ENCODE results near the gene GTF2A1.
A peak's percentile ranks its signal among the peaks of the same experiment; 100 is the strongest.
"Not testable (repeated sequence)": the region's sequence is repeated elsewhere in the genome, so short reads cannot be mapped to it uniquely, and the experiment has no call there.

The GTF2A1 gene

DNA sequence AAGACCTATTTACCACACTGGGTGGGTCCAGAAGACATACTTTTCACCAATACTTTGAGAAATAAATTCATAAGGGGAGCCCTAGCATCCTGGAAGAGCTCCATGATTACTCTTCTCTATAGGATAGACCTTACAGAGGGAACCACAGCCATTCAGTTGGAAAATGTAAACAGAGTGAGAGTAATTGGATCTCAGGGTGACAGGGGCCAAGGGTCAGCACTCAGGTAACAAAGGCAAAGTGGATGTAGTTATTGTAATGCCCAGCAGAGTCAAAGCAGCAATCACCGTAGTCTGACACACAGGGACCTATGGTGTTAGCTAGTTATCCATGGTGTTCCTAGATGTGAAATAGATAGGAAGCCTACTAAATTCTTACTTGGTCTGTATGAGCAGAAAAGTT, 10.8 kb upstream of the GTF2A1 start:
- no peak for DNase-seq (ENCODE audit: low read depth)

GRCh38 chr14:81224222-81224621, 3.5 kb upstream of the GTF2A1 start:
- no peak for DNase-seq (ENCODE audit: low read depth)

DNA sequence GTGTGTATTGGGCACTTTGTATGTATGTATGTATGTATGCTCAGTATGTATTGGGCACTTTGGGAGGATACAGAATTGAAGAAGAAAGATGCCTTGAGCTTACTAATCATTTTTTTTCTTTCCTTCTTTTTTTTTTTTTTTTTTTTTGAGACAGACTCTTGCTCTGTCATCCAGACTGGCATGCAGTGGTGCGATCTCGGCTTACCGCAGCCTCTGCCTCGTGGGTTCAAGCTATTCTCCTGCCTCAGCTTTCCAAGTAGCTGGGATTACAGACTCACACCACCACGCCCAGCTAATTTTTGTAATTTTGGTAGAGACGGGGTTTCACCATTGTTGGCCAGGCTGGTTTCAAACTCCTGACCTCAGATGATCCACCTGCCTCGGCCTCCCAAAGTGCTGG, 3.0 kb upstream of the GTF2A1 start:
- DNase-seq (ENCODE audit: low read depth): not testable (repeated sequence)

DNA sequence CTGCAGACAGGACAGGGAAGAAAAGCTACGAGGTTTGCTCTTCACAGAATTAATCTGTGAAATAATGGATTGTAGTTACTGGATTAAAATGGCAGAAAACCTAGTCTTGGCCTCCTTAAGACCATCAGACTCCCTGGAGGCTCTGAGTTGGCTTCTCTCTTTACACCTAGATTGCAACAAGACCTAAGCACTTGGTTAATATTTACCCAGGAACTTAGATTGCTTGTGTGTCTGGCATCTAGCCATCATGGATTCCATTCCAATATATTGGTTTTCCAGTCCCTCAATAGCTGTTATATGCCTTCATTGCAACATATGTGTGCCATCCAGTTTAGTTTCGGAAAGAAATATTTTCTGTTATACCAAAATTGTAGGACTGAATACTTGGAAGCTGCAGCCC, 1.9 kb upstream of the GTF2A1 start:
- DNase-seq (ENCODE audit: low read depth): no peak

DNA sequence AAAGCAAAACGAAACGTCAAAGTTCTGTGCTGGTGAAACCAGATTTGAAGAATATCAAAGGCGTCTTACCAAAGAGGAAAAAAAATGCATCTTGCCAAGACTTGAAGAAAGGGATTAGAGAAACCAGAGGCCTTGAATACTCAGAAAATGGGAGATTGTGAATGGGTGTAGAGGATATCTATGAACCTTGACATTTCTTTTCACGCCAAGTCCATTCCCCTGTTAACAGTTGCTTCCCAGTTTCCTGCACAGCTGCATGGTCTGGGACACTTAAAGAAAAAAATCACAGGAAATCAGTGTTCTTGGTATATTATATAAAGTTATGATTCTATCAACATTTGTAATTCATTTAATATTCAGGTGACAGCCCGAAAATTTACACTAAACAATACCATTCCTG, 1.4 kb upstream of the GTF2A1 start:
- DNase-seq (ENCODE audit: low read depth): no peak

DNA sequence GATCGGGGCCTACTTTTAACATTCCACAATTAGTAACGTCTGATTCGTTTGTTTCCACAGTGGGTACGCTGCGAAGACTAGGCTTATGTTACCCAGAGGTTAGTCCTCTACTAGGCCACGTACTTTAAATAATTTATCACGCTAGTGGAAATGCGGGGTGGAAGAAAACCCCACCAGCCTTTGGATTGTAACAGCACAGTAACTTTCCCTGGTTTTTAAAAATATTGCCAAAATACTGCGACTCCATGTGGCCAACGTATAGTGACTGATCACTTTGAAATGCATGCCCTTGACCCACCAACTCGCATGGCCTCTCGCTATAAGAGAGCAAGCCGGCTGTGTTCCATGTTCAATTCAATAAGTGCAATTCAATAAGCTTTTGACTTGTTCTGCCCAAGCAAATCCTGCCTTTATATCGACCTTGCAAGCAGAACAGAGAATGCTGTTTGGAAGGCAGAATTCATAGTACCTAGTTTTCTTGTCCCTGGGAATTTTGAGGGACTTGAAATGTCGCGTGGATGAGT, 882 bp upstream of the GTF2A1 start:
- DNase-seq (ENCODE audit: low read depth): no peak

GRCh38 chr14:81220580-81220829, 254 bp downstream of the GTF2A1 start:
- DNase-seq (ENCODE audit: low read depth): no peak

GRCh38 chr14:81219759-81220579, 790 bp downstream of the GTF2A1 start:
- no peak for DNase-seq (ENCODE audit: low read depth)

DNA sequence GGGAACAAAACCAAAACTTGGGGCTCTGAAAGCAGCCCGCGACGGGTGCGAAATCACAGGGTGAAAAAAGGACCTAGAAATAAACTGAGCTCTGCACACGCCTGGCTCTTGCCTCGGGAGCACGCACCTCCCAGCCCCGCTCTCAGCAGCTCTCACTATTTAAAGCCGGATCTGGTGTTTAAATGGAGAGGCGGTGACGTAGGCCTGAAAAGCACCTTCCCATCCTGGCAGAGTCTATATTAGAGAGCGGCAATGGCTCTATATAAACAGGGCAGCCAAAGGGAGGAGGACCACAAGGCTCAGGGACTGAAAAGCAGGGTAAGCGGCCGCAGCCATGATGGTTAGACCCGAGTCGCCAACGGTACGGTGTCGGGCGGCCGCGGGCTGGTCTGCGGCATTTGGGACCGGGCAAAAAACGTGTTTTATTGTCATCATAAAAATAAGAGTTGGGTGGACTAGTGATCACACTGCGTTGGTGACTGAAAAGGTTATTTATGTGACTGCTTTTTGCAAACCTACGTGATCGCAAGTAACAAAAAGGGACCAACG, 1.5 kb downstream of the GTF2A1 start:
- DNase-seq (ENCODE audit: low read depth): peak; percentile 90

- no peak for DNase-seq (ENCODE audit: low read depth)
Measured at GRCh38 chr14:81211844-81212243, 8.9 kb downstream of the GTF2A1 start.

- no peak for DNase-seq (ENCODE audit: low read depth)
Measured at GRCh38 chr14:81209167-81209836, 11.5 kb downstream of the GTF2A1 start.

GRCh38 chr14:81208489-81208888, 12.3 kb downstream of the GTF2A1 start:
- DNase-seq (ENCODE audit: low read depth): no peak

- DNase-seq (ENCODE audit: low read depth): no peak
Measured at GRCh38 chr14:81206115-81206514, 14.6 kb downstream of the GTF2A1 start.

GRCh38 chr14:81205639-81206038, 15.1 kb downstream of the GTF2A1 start:
- DNase-seq (ENCODE audit: low read depth): no peak

- DNase-seq (ENCODE audit: low read depth): no peak
Measured at GRCh38 chr14:81200054-81200453, 20.7 kb downstream of the GTF2A1 start.

- no peak for DNase-seq (ENCODE audit: low read depth)
Measured at GRCh38 chr14:81199084-81199483, 21.7 kb downstream of the GTF2A1 start.

DNA sequence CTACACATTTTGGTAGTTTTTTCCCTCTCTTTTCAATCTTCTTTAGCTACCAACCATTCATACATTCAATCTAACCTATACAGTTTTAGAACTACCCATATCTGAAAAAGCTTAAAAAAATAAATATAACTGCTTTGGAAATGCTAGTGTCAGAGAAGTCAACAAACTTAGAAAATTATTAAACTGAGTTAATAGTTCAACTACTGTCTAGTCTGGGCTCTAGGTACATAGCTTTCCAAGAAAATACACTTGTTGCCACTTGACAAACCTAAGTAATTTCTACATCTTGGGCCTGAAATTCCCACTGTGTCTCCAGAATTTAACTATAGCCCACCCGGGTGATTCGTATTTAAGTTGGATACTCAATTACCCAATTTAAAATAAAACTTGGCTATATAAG, 22.1 kb downstream of the GTF2A1 start:
- no peak for DNase-seq (ENCODE audit: low read depth)

DNA sequence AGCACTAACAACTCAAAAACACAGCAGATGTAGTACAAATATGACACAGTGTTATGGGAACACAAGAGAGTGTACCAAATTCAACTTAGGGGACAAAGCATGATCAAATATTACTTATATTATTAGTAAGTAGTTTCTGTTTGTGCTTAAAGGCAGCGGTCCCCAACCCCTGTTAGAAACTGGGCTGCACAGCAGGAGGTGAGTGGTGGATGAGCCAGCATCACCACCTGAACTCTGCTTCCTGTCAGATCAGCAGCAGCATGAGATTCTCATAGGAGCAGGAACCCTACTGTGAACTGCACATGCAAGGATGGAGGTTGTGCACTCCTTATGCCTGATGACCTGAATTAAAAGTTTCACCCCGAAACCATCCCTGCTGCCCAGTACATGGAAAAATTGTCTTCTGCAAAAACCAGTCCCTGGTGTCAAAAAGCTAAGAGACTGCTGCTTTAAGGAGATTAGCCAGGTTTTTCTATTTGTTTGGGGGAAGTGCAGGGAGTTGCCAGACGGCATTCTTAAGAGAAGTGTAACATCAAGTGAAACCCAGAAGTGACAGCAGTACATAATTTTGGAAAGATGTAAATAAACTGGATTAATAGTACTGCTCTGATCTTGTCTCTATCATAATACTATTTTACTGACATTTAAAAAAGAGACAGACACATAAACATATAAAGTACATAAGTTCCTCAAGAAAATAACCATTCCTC, 26.7 kb downstream of the GTF2A1 start:
- no peak for DNase-seq (ENCODE audit: low read depth)

DNA sequence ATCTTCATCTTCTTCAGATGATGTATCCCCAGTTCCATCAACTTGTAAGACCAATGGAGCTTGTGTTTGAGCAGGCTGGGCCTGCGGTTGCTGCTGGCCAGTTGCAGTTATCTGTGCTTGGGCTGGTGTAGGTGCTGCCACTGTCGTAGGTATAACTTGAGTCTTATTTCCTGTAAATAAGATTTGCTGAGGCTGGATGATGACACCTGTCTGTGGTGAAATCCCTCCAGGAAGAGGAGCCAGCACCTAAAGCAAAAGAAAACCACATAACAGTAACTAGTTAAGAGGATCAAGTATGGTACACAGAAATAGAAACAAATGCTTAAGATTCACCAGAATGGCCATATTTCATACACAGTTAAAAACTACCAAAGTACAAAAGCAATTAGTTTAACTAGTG, 28.2 kb downstream of the GTF2A1 start:
- DNase-seq (ENCODE audit: low read depth): no peak

DNA sequence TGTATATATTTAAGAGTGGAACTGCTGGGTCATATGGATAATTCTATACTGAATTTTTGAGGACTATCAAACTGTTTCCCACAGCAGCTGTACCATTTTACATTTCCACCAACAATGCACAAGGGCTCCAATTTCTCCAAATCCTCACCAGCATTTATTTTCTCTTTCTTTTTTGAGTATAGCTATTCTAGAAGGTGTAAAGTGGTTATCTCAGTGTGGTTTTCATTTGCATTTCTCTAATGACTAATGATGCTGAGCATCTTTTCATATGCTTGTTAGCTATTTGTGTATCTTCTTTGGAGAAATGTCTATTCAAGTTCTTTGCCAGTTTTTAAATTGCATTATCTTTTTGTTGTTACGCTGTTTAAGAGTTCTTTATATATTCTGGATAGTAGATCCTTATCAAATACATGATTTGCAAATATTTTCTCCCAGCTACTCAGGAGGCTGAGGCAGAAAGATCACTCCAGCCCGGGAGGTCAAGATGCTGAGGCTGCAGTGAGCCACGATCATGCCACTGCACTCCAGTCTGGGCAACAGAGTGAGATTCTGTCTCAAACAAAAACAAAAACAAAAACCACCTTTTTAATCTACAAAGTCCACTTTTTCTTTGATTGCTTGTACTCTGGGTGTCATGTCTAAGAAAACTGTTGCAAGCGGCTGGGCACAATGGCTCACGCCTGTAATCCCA, 32.8 kb downstream of the GTF2A1 start:
- DNase-seq (ENCODE audit: low read depth): no peak

- no peak for DNase-seq (ENCODE audit: low read depth)
Measured at GRCh38 chr14:81179631-81180030, 41.1 kb downstream of the GTF2A1 start.

- no peak for DNase-seq (ENCODE audit: low read depth)
Measured at GRCh38 chr14:81178063-81178462, 42.7 kb downstream of the GTF2A1 start.
